Heart left ventricle (tissue), 16 donors: ENCODE results near the gene HSPB9. TPM values are rescaled to one million over a fixed set of nuclear protein-coding genes. Genes with fewer than 3 reads are reported as not detected.

ENCODE experiments used
- ATAC-seq, 4 donors: fragments of 200-7000 bp; cut with Tn5 transposase; one replicate each; pipeline ENCODE4 v1.9.1; 2020 to 2022; ENCODE audit warnings: moderate library complexity in 4 of 4, mild to moderate bottlenecking in 3 of 4, moderate number of reproducible peaks in 1 of 4
- DNase-seq, 5 donors: peaks; one replicate each; pipeline ENCODE4 v3.0.0-alpha.2; 2020
- H3K27ac ChIP-seq, 12 donors: fragments of 200-600 bp; sonication (generic) in 4 of 12; one replicate each; pipeline versions ENCODE4 v1.5.0 to v1.8.0; 2016 to 2022; ENCODE audit warnings: mild to moderate bottlenecking in 2 of 12
- H3K27me3 ChIP-seq, 9 donors: fragments of 200-600 bp; sonication (generic) in 2 of 9; one replicate each; pipeline versions ENCODE4 v1.5.1 to v1.8.0; 2016 to 2022; ENCODE audit warnings: mild to moderate bottlenecking in 3 of 9
- H3K36me3 ChIP-seq, 9 donors: fragments of 200-600 bp; sonication (generic) in 2 of 9; one replicate each; pipeline versions ENCODE4 v1.5.0 to v1.8.0; 2018 to 2022; ENCODE audit warnings: mild to moderate bottlenecking in 2 of 9
- H3K4me1 ChIP-seq, 12 donors: fragments of 200-600 bp; sonication (generic) in 4 of 12; one replicate each; pipeline versions ENCODE4 v1.5.0 to v1.8.0; 2016 to 2022; ENCODE audit warnings: mild to moderate bottlenecking in 3 of 12
- H3K4me3 ChIP-seq, 12 donors: fragments of 200-600 bp; sonication (generic) in 4 of 12; one replicate each; pipeline versions ENCODE4 v1.5.0 to v1.8.0; 2017 to 2022; ENCODE audit warnings: mild to moderate bottlenecking in 9 of 12, moderate library complexity in 4 of 12
- H3K9me3 ChIP-seq, 12 donors: fragments of 200-600 bp; sonication (generic) in 4 of 12; one replicate each; pipeline versions ENCODE4 v1.5.0 to v1.8.0; 2016 to 2022; ENCODE audit warnings: mild to moderate bottlenecking in 1 of 12
- CTCF ChIP-seq, 12 donors: fragments of 200-600 bp; sonication (generic) in 4 of 12; IDR thresholded peaks; one replicate each; pipeline versions ENCODE4 v1.5.0 to v1.8.0; 2018 to 2022; ENCODE audit warnings: antibody characterized with exemption in 12 of 12, mild to moderate bottlenecking in 5 of 12
- POLR2A ChIP-seq, 2 donors: fragments of 450-650 bp; IDR thresholded peaks; one replicate each; pipeline ENCODE4 v1.6.1; 2017; ENCODE audit warnings: antibody characterized with exemption in 2 of 2, mild to moderate bottlenecking in 2 of 2, moderate library complexity in 2 of 2
- WGBS, 4 donors: extraction: QIAGEN DNeasy Blood & Tissue Kit in 2 of 4; methylation state at CpG; one replicate each; pipeline versions ENCODE4 v1.1.5 to v1.1.7; 2013 to 2018; 5-methylcytosine and 5-hydroxymethylcytosine counted together
- intact Hi-C, 10 donors: fragments of 100-400 bp; cut with DNase I; formaldehyde crosslinking; loops; one replicate each; pipeline versions ENCODE4 v1.11.1 to v1.14.2; 2022
- polyA plus RNA-seq, 2 donors: library from polyadenylated mRNA; stranded (reverse); fragments of 200-250 nt; gene quantifications; one replicate each; pipeline ENCODE4 v1.2.3, GENCODE V29; 2013
- total RNA-seq, 9 donors: library from RNA; depleted of rRNA in 2 of 9; stranded (reverse); fragments of >200 nt in 2 of 9; fragmentation: NEBNext Ultra II Directional in 3 of 9; extraction: Animal tissue kit (Norgen Biotek cat#: 25700) in 3 of 9; gene quantifications; one replicate each; pipeline versions ENCODE4 v1.1.0 to v1.2.4, GENCODE V29; 2016 to 2023
- donor health status: ischemic (EF 13 %, LVEDD 7.1; RV severe dilation, severe dysfunction).
- donor health status: healthy with polysubstance abuse.
- donor health status: DM: no; HTN: yes; CAD: no.
- donor health status: DM: no; HTN: no; CAD: no.
- donor health status: ischemic (EF 25% LVEDD 6.9; RV normal size, moderate dysfunction).
- donor health status: ischemic (EF 25% LVEDD 5.7; RV mildly dilated, moderate dysfunction).
- donor health status: healthy.
- donor health status: DM: yes; HTN: yes; CAD: no.
- donor health status: ischemic (EF 35%, LVEDD 5.7; RV mildly dilated, moderate dysfunction).
- donor health status: nonischemic (EF 11% LVEDD 7.7; RV severe dilation, severe dysfunction).
- donor health status: DM: yes; HTN: yes; CAD: no.
- donor health status: PGD.
- donor health status: ischemic (EF 29% LVEDD 5.4; RV normal size, mild dysfunction).
- donor health status: nonischemic (EF 23%, LVEDD 6.1; RV moderate dilation, normal function).

HSPB9 gene
- total and polyA plus RNA-seq, 11 donors: not detected

- H3K27me3 ChIP-seq: no peaks in the 10 kb centered on the region
- DNase-seq: no peak
- H3K9me3 ChIP-seq: no peaks in the 10 kb centered on the region
- H3K27ac ChIP-seq: no peak overlapping the region
- no peak for ATAC-seq
- H3K36me3 ChIP-seq: no peaks in the 10 kb centered on the region
- H3K4me3 ChIP-seq: no peak overlapping the region
- WGBS, 4 donors: 93 to 95% (median 94%) methylated on average over 8 of the region's 8 CpGs
- intact Hi-C loops: no loop called here
- no peak for TF ChIP-seq CTCF (IDR thresholded peaks at IDR 0.05)
- no peak for TF ChIP-seq POLR2A (IDR thresholded peaks at IDR 0.05)
- H3K4me1 ChIP-seq: no peaks in the 10 kb centered on the region
Observed at GRCh38 chr17:42167807-42168206, 45.2 kb downstream of the HSPB9 start.

GRCh38 chr17:42169351-42169750, 46.7 kb downstream of the HSPB9 start:
- TF ChIP-seq POLR2A (IDR thresholded peaks at IDR 0.05) (no peak), CTCF (IDR thresholded peaks at IDR 0.05) (no peak)
- H3K4me1 ChIP-seq: no peaks in the 10 kb centered on the region
- intact Hi-C loops: no loop called here
- H3K27ac ChIP-seq: no peak overlapping the region
- ATAC-seq: no peak
- no peaks in the 10 kb centered on the region for H3K27me3 ChIP-seq
- no peak overlapping the region for H3K4me3 ChIP-seq
- 90 to 97% (median 92%) methylated on average over 19 to 29 of the region's 29 CpGs for WGBS, 4 donors
- no peaks in the 10 kb centered on the region for H3K36me3 ChIP-seq
- DNase-seq: no peak
- H3K9me3 ChIP-seq: no peaks in the 10 kb centered on the region

- ATAC-seq: peak in 1 of 4 donors; percentile 9
- DNase-seq: peak in 2 of 5 donors; percentile 55 to 61
- H3K4me1 ChIP-seq: no peaks in the 10 kb centered on the region
- H3K9me3 ChIP-seq: no peaks in the 10 kb centered on the region
- no peaks in the 10 kb centered on the region for H3K36me3 ChIP-seq
- H3K4me3 ChIP-seq: no peak overlapping the region
- WGBS, 4 donors: 44 to 59% (median 49%) methylated on average over 11 of the region's 11 CpGs
- intact Hi-C loops: no loop called here
- H3K27me3 ChIP-seq: no peaks in the 10 kb centered on the region
- TF ChIP-seq CTCF (IDR thresholded peaks at IDR 0.05) (peak in 1 of 12 donors; percentile 14), POLR2A (IDR thresholded peaks at IDR 0.05) (no peak)
- no peak overlapping the region for H3K27ac ChIP-seq
Observed at GRCh38 chr17:42171831-42172230, 49.2 kb downstream of the HSPB9 start.

Other genes with a start within 250 kb of the HSPB9 start
- 10 to 100 TPM; 18.2 to 55.5 (median 34.7) TPM for gene ACLY, start 203.9 kb upstream of the HSPB9 start, total RNA-seq
- 10 to 100 TPM in 1 of 2 donors, 1 to 10 TPM in 1; 8.3 to 39.7 TPM for gene ACLY, start 203.9 kb upstream of the HSPB9 start, polyA plus RNA-seq
- gene ODAD4, start 192.2 kb upstream of the HSPB9 start, total RNA-seq: under 1 TPM in 8 of 9 donors, not detected in 1; 0.38 to 0.96 (median 0.73) TPM
- gene ODAD4, start 192.2 kb upstream of the HSPB9 start, polyA plus RNA-seq: 1 to 10 TPM in 1 of 2 donors, under 1 TPM in 1; 0.69 to 1.2 TPM
- 10 to 100 TPM; 23.3 to 49.1 (median 27.5) TPM for gene CNP, start 156.0 kb upstream of the HSPB9 start, total RNA-seq
- 10 to 100 TPM; 19.3 to 31.6 TPM for gene CNP, start 156.0 kb upstream of the HSPB9 start, polyA plus RNA-seq
- gene DNAJC7, start 105.4 kb upstream of the HSPB9 start, total RNA-seq: 10 to 100 TPM; 42.5 to 96.5 (median 70.5) TPM
- 100 to 1,000 TPM in 1 of 2 donors, 10 to 100 TPM in 1; 83.5 to 103 TPM for gene DNAJC7, start 105.4 kb upstream of the HSPB9 start, polyA plus RNA-seq
- gene NKIRAS2, start 102.7 kb upstream of the HSPB9 start, total RNA-seq: 10 to 100 TPM; 50.6 to 78.9 (median 52.8) TPM
- 10 to 100 TPM; 66.7 to 73.0 TPM for gene NKIRAS2, start 102.7 kb upstream of the HSPB9 start, polyA plus RNA-seq
- 1 to 10 TPM in 2 of 9 donors, under 1 TPM in 7; 0.28 to 1.2 (median 0.72) TPM for gene C17orf113, start 72.2 kb upstream of the HSPB9 start, total RNA-seq
- under 1 TPM; 0.24 to 0.72 TPM for gene C17orf113, start 72.2 kb upstream of the HSPB9 start, polyA plus RNA-seq
- under 1 TPM in 6 of 9 donors, not detected in 3; 0.14 to 0.38 (median 0.22) TPM for gene ZNF385C, start 24.3 kb upstream of the HSPB9 start, total RNA-seq
- under 1 TPM; 0.06 to 0.11 TPM for gene ZNF385C, start 24.3 kb upstream of the HSPB9 start, polyA plus RNA-seq
- gene DHX58, start 10.1 kb upstream of the HSPB9 start, total RNA-seq: 10 to 100 TPM in 1 of 9 donors, 1 to 10 TPM in 8; 1.9 to 17.3 (median 3.7) TPM
- 1 to 10 TPM; 1.8 to 4.9 TPM for gene DHX58, start 10.1 kb upstream of the HSPB9 start, polyA plus RNA-seq
- 10 to 100 TPM in 8 of 9 donors, 1 to 10 TPM in 1; 6.9 to 17.6 (median 14.8) TPM for gene KAT2A, start 1.4 kb upstream of the HSPB9 start, total RNA-seq
- gene KAT2A, start 1.4 kb upstream of the HSPB9 start, polyA plus RNA-seq: 10 to 100 TPM; 15.3 to 33.0 TPM
- 10 to 100 TPM; 30.9 to 99.1 (median 48.2) TPM for gene RAB5C, start 32.2 kb downstream of the HSPB9 start, total RNA-seq
- gene RAB5C, start 32.2 kb downstream of the HSPB9 start, polyA plus RNA-seq: 10 to 100 TPM; 29.0 to 90.9 TPM
- under 1 TPM in 8 of 9 donors, not detected in 1; 0.07 to 0.28 (median 0.14) TPM for gene KCNH4, start 58.3 kb downstream of the HSPB9 start, total RNA-seq
- under 1 TPM; 0.08 to 0.10 TPM for gene KCNH4, start 58.3 kb downstream of the HSPB9 start, polyA plus RNA-seq
- not detected for gene HCRT, start 62.6 kb downstream of the HSPB9 start, total RNA-seq
- not detected for gene HCRT, start 62.6 kb downstream of the HSPB9 start, polyA plus RNA-seq
- 10 to 100 TPM in 3 of 9 donors, 1 to 10 TPM in 6; 4.9 to 17.3 (median 8.3) TPM for gene GHDC, start 71.7 kb downstream of the HSPB9 start, total RNA-seq
- gene GHDC, start 71.7 kb downstream of the HSPB9 start, polyA plus RNA-seq: 1 to 10 TPM; 6.2 to 9.4 TPM
- gene STAT5B, start 153.6 kb downstream of the HSPB9 start, total RNA-seq: 10 to 100 TPM; 26.1 to 51.9 (median 32.4) TPM
- 10 to 100 TPM; 13.0 to 20.3 TPM for gene STAT5B, start 153.6 kb downstream of the HSPB9 start, polyA plus RNA-seq
- gene STAT5A, start 165.7 kb downstream of the HSPB9 start, total RNA-seq: 10 to 100 TPM in 8 of 9 donors, 1 to 10 TPM in 1; 7.5 to 44.0 (median 15.7) TPM
- 1 to 10 TPM; 4.9 to 9.0 TPM for gene STAT5A, start 165.7 kb downstream of the HSPB9 start, polyA plus RNA-seq